Mammary epithelial cell (primary cell): Measurements from ENCODE around the gene RANBP1.

Experiments used
- EZH2 ChIP-seq: IDR thresholded peaks from 2 replicates; pipeline ENCODE4 v1.6.1; 2012; ENCODE audit warnings: low read length, inconsistent platforms, borderline replicate concordance
- TF ChIP-seq, protein P1 (sequence below), 2 donors: IDR thresholded peaks in 1 of 2; conservative IDR thresholded peaks in 1 of 2; 2 replicates each; pipeline ENCODE4 v1.5.1; 2011 to 2012; ENCODE audit warnings: inconsistent platforms in 2 of 2, low read length in 2 of 2, mild to moderate bottlenecking in 2 of 2, control low read depth in 1 of 2, low read depth in 1 of 2; ENCODE audit not compliant: insufficient read depth in 1 of 2; ENCODE audit errors: extremely low read depth in 1 of 2

DNA sequence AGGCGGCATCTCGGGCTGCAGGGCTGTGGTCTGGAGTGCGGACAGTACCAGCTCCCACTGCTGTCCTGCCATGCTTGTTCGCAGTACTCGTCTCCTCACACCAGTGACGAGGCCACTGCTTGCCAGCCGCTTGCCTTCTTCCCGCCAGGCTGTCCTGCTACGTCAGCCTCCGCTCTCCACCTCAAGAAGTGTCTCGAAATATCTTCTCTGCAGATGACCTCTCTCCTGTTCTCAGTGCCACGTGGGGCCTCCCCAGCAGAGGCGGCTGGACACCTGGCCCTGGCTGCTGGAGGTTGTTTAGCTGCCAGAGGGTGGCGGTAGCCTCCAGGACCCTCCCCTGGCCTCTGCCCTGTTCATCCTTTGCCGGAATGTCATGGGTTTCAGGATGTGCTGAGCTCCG is 38.0 kb downstream of the RANBP1 start:
- TF ChIP-seq, protein P1, sequence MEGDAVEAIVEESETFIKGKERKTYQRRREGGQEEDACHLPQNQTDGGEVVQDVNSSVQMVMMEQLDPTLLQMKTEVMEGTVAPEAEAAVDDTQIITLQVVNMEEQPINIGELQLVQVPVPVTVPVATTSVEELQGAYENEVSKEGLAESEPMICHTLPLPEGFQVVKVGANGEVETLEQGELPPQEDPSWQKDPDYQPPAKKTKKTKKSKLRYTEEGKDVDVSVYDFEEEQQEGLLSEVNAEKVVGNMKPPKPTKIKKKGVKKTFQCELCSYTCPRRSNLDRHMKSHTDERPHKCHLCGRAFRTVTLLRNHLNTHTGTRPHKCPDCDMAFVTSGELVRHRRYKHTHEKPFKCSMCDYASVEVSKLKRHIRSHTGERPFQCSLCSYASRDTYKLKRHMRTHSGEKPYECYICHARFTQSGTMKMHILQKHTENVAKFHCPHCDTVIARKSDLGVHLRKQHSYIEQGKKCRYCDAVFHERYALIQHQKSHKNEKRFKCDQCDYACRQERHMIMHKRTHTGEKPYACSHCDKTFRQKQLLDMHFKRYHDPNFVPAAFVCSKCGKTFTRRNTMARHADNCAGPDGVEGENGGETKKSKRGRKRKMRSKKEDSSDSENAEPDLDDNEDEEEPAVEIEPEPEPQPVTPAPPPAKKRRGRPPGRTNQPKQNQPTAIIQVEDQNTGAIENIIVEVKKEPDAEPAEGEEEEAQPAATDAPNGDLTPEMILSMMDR (conservative IDR thresholded peaks at IDR 0.05 in 1 of 2, IDR thresholded peaks at IDR 0.05 in 1 of 2; ENCODE audit: extremely low read depth in 1 of 2, insufficient read depth in 1 of 2, low read depth in 1 of 2, low read length in 2 of 2), result no peak
- no peak for TF ChIP-seq EZH2
